H1 (cell line): ENCODE results near the gene PIAS3. TPM values are rescaled to one million over a fixed set of nuclear protein-coding genes. Genes with fewer than 3 reads are reported as not detected.

Source experiments
- ATF2 ChIP-seq: IDR thresholded peaks from 2 replicates; pipeline ENCODE4 v1.6.1; 2012; ENCODE audit warnings: low read length, inconsistent platforms
- ATF3 ChIP-seq: IDR thresholded peaks from 2 replicates; pipeline ENCODE4 v1.6.1; 2011; ENCODE audit warnings: low read depth, mild to moderate bottlenecking, low read length; ENCODE audit not compliant: insufficient read depth
- BCL11A ChIP-seq, 2 experiments: IDR thresholded peaks; one replicate each; pipeline ENCODE4 v1.6.1; 2011; ENCODE audit warnings: low read depth in 2 of 2, low read length in 2 of 2, mild to moderate bottlenecking in 2 of 2
- CBX5 ChIP-seq: fragments of 300-800, 300-1000 bp; sonication (generic); IDR thresholded peaks from 2 replicates; pipeline ENCODE4 v1.7.1; 2016; ENCODE audit warnings: antibody characterized with exemption, low read length, low read depth
- CBX8 ChIP-seq: fragments of 300-800, 300-1000 bp; sonication (generic); IDR thresholded peaks from 2 replicates; pipeline ENCODE4 v1.7.1; 2016; ENCODE audit warnings: low read depth, low read length, borderline replicate concordance
- CEBPB ChIP-seq: IDR thresholded peaks from 2 replicates; pipeline ENCODE4 v1.6.1; 2012; ENCODE audit warnings: low read depth, low read length
- CHD1 ChIP-seq: IDR thresholded peaks from 2 replicates; pipeline ENCODE4 v1.6.1; 2012; ENCODE audit warnings: low read depth, low read length, improper control_type of control experiment
- CREB1 ChIP-seq: IDR thresholded peaks from 2 replicates; pipeline ENCODE4 v1.6.1; 2012; ENCODE audit warnings: inconsistent platforms
- CTBP2 ChIP-seq: IDR thresholded peaks from 2 replicates; pipeline ENCODE4 v1.7.0; 2011; ENCODE audit warnings: borderline replicate concordance, mild to moderate bottlenecking, moderate library complexity, mixed read lengths, low read length; ENCODE audit not compliant: insufficient read depth, insufficient read length
- EZH2 ChIP-seq: fragments of 200-600 bp; sonication (generic); IDR thresholded peaks from 2 replicates; pipeline ENCODE4 v1.7.1; 2012; ENCODE audit warnings: low read depth, mild to moderate bottlenecking, moderate library complexity, low read length, inconsistent platforms; ENCODE audit not compliant: severe bottlenecking
- FOSL1 ChIP-seq: IDR thresholded peaks from 2 replicates; pipeline ENCODE4 v1.6.1; 2011; ENCODE audit warnings: mild to moderate bottlenecking, low read depth, low read length, moderate library complexity; ENCODE audit not compliant: insufficient read depth
- KDM4A ChIP-seq: IDR thresholded peaks from one replicate; pipeline ENCODE4 v1.7.1; 2012; ENCODE audit warnings: low read depth, mild to moderate bottlenecking, moderate library complexity, low read length, inconsistent platforms; ENCODE audit not compliant: severe bottlenecking
- MAFK ChIP-seq: IDR thresholded peaks from 2 replicates; pipeline ENCODE4 v1.6.1; 2012; ENCODE audit warnings: low read depth, mild to moderate bottlenecking, improper control_type of control experiment, low read length
- POLR2AphosphoS5 ChIP-seq: IDR thresholded peaks from 2 replicates; pipeline ENCODE4 v1.6.1; 2011; ENCODE audit warnings: low read depth, low read length
- SAP30 ChIP-seq: fragments of 300-600 bp; sonication (generic); IDR thresholded peaks from 2 replicates; pipeline ENCODE4 v1.7.1; 2012; ENCODE audit warnings: low read length, moderate library complexity, mild to moderate bottlenecking, inconsistent platforms; ENCODE audit not compliant: insufficient read depth, insufficient replicate concordance
- SIN3A ChIP-seq, 2 experiments: IDR thresholded peaks in 1 of 2; conservative IDR thresholded peaks in 1 of 2; 2 replicates each; pipeline ENCODE4 v1.6.1; 2011 to 2012; ENCODE audit warnings: low read length in 2 of 2, improper control_type of control experiment in 1 of 2, low read depth in 1 of 2, mild to moderate bottlenecking in 1 of 2
- SP2 ChIP-seq: IDR thresholded peaks from 2 replicates; pipeline ENCODE4 v1.6.1; 2012; ENCODE audit warnings: mild to moderate bottlenecking, low read length, inconsistent platforms
- SUZ12 ChIP-seq: fragments of 200-600 bp; sonication (generic); IDR thresholded peaks from 2 replicates; pipeline ENCODE4 v1.6.1; 2012; ENCODE audit warnings: mild to moderate bottlenecking, inconsistent platforms, low read length, moderate library complexity, mixed read lengths
- TAF7 ChIP-seq: optimal IDR thresholded peaks from 2 replicates; pipeline ENCODE3; 2011; ENCODE audit warnings: low read depth, mild to moderate bottlenecking, inconsistent platforms, low read length, moderate library complexity, borderline replicate concordance
- TBP ChIP-seq: IDR thresholded peaks from 2 replicates; pipeline ENCODE4 v1.6.1; 2011; ENCODE audit warnings: low read depth, low read length, improper control_type of control experiment
- TEAD4 ChIP-seq: IDR thresholded peaks from 2 replicates; pipeline ENCODE4 v1.6.1; 2012; ENCODE audit warnings: low read depth, low read length, inconsistent platforms, mixed read lengths
- polyA plus RNA-seq, 7 experiments: library from polyadenylated mRNA; depleted of rRNA in 3 of 7; stranded (reverse) in 5 of 7; unstranded in 2 of 7; fragments of >200 nt in 5 of 7; fragments of 200-250 nt in 2 of 7; gene quantifications; 1 replicate in 5 of 7; 2 replicates in 1 of 7; 4 replicates in 1 of 7; pipeline versions ENCODE4 v1.2.1 to v1.2.3, GENCODE V29; 2011 to 2013; ENCODE audit warnings: missing spikeins in 2 of 7, mixed read lengths in 2 of 7
- total RNA-seq: library from RNA; stranded (reverse); fragmentation: NEBNext Ultra II Directional; extraction: Animal tissue kit (Norgen Biotek cat#: 25700); gene quantifications from 2 replicates; pipeline ENCODE4 v1.2.1, GENCODE V29; 2021
- TF ChIP-seq, protein P1 (sequence below): IDR thresholded peaks from 2 replicates; pipeline ENCODE4 v1.6.1; 2012; ENCODE audit warnings: inconsistent platforms

The PIAS3 gene
- total and polyA plus RNA-seq, 2 of the 8 experiments (the other 6 are each of a cell fraction or from before 2014, with no cell fraction given), result 36.7 to 49.9 TPM

DNA sequence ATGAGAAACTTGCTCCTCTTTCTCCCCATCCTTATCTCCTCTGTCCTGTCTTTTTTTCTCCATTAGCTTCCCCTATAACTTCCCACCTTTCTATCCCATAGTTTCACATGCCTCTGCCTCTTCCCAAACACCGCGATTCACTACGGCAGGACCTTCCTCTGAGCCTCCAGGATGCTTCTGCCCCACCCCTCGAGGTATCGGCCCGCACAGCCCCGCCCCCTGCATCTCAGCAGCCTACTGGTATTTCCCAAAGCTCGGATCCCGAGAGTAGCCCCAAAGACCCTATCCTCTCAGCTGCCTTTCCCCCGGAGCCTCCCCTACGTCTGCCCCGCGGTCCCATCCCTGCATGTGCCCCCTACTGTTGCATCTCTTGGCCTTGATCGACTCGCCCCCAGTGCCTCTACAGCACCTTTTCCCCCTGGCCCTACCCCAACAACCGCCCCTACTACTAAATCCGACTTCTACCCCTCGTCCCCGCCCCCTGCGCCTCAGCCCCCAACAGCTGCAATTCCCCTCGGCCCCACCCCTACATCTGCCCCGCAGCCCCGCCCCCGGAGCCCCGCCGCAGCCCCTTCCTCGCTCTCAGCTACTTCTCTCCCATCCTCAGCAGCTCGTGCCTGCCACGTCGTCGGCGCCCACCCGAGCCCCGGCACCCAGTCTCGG, 512 bp downstream of the PIAS3 start (continued):
- TF ChIP-seq ATF3 (no peak), TEAD4 (0 out of 2 replicates have a peak, but pooled peaks have one; percentile 3), CREB1 (0 out of 2 replicates have a peak, but pooled peaks have one; percentile 14), ATF2 (no peak), SIN3A (conservative IDR thresholded peaks at IDR 0.05 in 1 of 2, IDR thresholded peaks at IDR 0.05 in 1 of 2; ENCODE audit: low read depth in 1 of 2, low read length in 2 of 2) (no peak), TBP (no peak), SP2 (no peak), CBX8 (no peak), CTBP2 (no peak), EZH2 (no peak), TAF7 (no peak), FOSL1 (no peak), SUZ12 (no peak), SAP30 (no peak), POLR2AphosphoS5 (no peak; the same call in 1 of the 2 replicates), CHD1 (no peak), KDM4A (peak; percentile 26), BCL11A (IDR thresholded peaks at IDR 0.05; ENCODE audit: low read depth in 2 of 2, low read length in 2 of 2) (no peak), CEBPB (no peak), MAFK (no peak), CBX5 (no peak)
- TF ChIP-seq, protein P1, sequence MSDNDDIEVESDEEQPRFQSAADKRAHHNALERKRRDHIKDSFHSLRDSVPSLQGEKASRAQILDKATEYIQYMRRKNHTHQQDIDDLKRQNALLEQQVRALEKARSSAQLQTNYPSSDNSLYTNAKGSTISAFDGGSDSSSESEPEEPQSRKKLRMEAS, result 0 out of 2 replicates have a peak, but pooled peaks have one; percentile 8
